OCI-LY7 (cell line): Measurements from ENCODE around the gene ZNRF3.

Experiments
- CTCF ChIP-seq: fragments of 200-600 bp; sonication (generic); conservative IDR thresholded peaks from 2 replicates; pipeline ENCODE4 v1.5.1; 2014; ENCODE audit warnings: mild to moderate bottlenecking, antibody characterized with exemption, low read length, moderate library complexity, mixed read lengths
- EZH2phosphoT487 ChIP-seq: fragments of 200-600 bp; sonication (generic); IDR thresholded peaks from 2 replicates; pipeline ENCODE4 v1.6.1; 2018; ENCODE audit warnings: low read depth, borderline replicate concordance, mild to moderate bottlenecking, mixed run types, antibody characterized with exemption, low read length, moderate library complexity, mixed read lengths

DNA sequence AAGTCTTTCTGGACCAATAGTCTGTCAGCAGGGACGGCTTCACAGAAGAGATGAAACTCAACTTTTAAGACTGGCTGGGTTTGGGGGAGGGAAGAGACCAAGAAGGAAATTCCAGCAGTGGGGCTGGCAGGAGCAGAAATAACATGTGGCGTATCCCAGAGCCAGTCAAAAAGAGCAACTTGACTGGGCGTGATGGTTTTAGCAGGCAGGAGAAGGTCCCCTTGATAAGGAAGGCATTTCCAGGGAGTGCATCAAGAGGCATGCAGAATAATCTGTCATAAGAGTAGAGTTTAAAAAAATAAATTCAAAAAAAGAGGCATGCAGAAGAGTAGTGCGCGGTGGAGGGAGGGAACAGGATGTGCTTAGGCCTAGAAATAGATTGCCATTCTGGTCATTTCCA lies 125.8 kb downstream of the ZNRF3 start:
- no peak for TF ChIP-seq CTCF
- no peak for TF ChIP-seq EZH2phosphoT487
